ENCODE results near the gene PLXDC2.

- TF ChIP-seq CTCF (IDR thresholded peaks at IDR 0.05) (no peak), POLR2A (IDR thresholded peaks at IDR 0.05) (no peak)
Observed at GRCh38 chr10:19895500-19895899, 79.3 kb downstream of the PLXDC2 start.

Measured in heart left ventricle (tissue), 13 donors.